Muscle of leg (tissue), 11 donors: ENCODE results near the gene MLST8. TPM values are rescaled to one million over a fixed set of nuclear protein-coding genes. Genes with fewer than 3 reads are reported as not detected.

Experiments used
- DNase-seq: peaks from one replicate; pipeline ENCODE4 v3.0.0; 2013
- H3K27ac ChIP-seq: one replicate; pipeline ENCODE4 v1.5.1; 2013; ENCODE audit warnings: mild to moderate bottlenecking, low read length, control low read depth
- H3K27me3 ChIP-seq: one replicate; pipeline ENCODE4 v1.6.1; 2013; ENCODE audit warnings: low read length; ENCODE audit not compliant: control insufficient read depth, insufficient read depth
- H3K36me3 ChIP-seq: one replicate; pipeline ENCODE4 v1.6.1; 2013; ENCODE audit warnings: low read length; ENCODE audit not compliant: control insufficient read depth, insufficient read depth
- H3K4me1 ChIP-seq: one replicate; pipeline ENCODE4 v1.6.1; 2013; ENCODE audit warnings: low read length; ENCODE audit not compliant: control insufficient read depth, insufficient read depth
- H3K4me3 ChIP-seq: one replicate; pipeline ENCODE4 v1.5.1; 2013; ENCODE audit warnings: low read length, control low read depth
- H3K9me3 ChIP-seq: replicated peaks from 2 replicates; pipeline ENCODE4 v1.6.1; 2013; ENCODE audit warnings: low read depth, low read length; ENCODE audit not compliant: control insufficient read depth
- WGBS: methylation state at CpG from one replicate; pipeline ENCODE4 v1.1.5; 2013; ENCODE audit warnings: missing lambda C conversion rate; ENCODE audit not compliant: insufficient coverage; 5-methylcytosine and 5-hydroxymethylcytosine counted together
- polyA plus RNA-seq, 8 donors: library from polyadenylated mRNA; unstranded; fragments of 120-200 nt; gene quantifications; one replicate each; pipeline versions ENCODE4 v1.2.1 to v1.2.3, GENCODE V29; 2013; ENCODE audit warnings: inconsistent platforms in 1 of 8, low replicate concordance in 1 of 8; ENCODE audit not compliant: insufficient read length in 8 of 8, insufficient read depth in 1 of 8
- total RNA-seq: library from RNA; stranded (reverse); fragments of 120-200 nt; gene quantifications from one replicate; pipeline ENCODE4 v1.2.4, GENCODE V29; 2013

The MLST8 gene
- total and polyA plus RNA-seq, 9 donors, result 13.7 to 38.2 (median 33.5) TPM

GRCh38 chr16:2179576-2179975, 25.7 kb upstream of the MLST8 start:
- no peaks in the 10 kb centered on the region for H3K9me3 ChIP-seq
- H3K4me3 ChIP-seq, result no peak overlapping the region
- WGBS, result 95% methylated on average over 20 of the region's 31 CpGs
- H3K4me1 ChIP-seq, result no peaks in the 10 kb centered on the region
- no peaks in the 10 kb centered on the region for H3K27me3 ChIP-seq
- no peak for DNase-seq
- H3K36me3 ChIP-seq, result peaks cover 33% of the 10 kb centered on the region
- H3K27ac ChIP-seq, result no peak overlapping the region

- Histone ChIP-seq H3K4me3 (no peak overlapping the region), H3K27ac (no peak overlapping the region), H3K9me3 (no peaks in the 10 kb centered on the region), H3K27me3 (no peaks in the 10 kb centered on the region), H3K36me3 (peaks cover 24% of the 10 kb centered on the region), H3K4me1 (no peaks in the 10 kb centered on the region)
- no peak for DNase-seq
- 90% methylated on average over 39 of the region's 43 CpGs for WGBS
Observed at GRCh38 chr16:2180461-2180860, 24.8 kb upstream of the MLST8 start.

- Histone ChIP-seq H3K9me3 (no peaks in the 10 kb centered on the region), H3K27me3 (no peaks in the 10 kb centered on the region), H3K36me3 (peaks cover 18% of the 10 kb centered on the region), H3K27ac (no peak overlapping the region), H3K4me3 (no peak overlapping the region), H3K4me1 (no peaks in the 10 kb centered on the region)
- DNase-seq, result no peak
- 67% methylated on average over 31 of the region's 46 CpGs for WGBS
Observed at GRCh38 chr16:2180962-2181923, 24.0 kb upstream of the MLST8 start.

GRCh38 chr16:2181952-2182351, 23.3 kb upstream of the MLST8 start:
- WGBS, result 87% methylated on average over 20 of the region's 20 CpGs
- H3K4me3 ChIP-seq, result no peak overlapping the region
- DNase-seq, result no peak
- no peaks in the 10 kb centered on the region for H3K27me3 ChIP-seq
- no peaks in the 10 kb centered on the region for H3K9me3 ChIP-seq
- H3K36me3 ChIP-seq, result peaks cover 12% of the 10 kb centered on the region
- no peak overlapping the region for H3K27ac ChIP-seq
- no peaks in the 10 kb centered on the region for H3K4me1 ChIP-seq

GRCh38 chr16:2183671-2184070, 21.6 kb upstream of the MLST8 start:
- Histone ChIP-seq H3K4me3 (no peak overlapping the region), H3K27ac (no peak overlapping the region), H3K36me3 (peaks cover 3% of the 10 kb centered on the region), H3K9me3 (no peaks in the 10 kb centered on the region), H3K27me3 (no peaks in the 10 kb centered on the region), H3K4me1 (no peaks in the 10 kb centered on the region)
- no peak for DNase-seq
- WGBS, result 91% methylated on average over 29 of the region's 30 CpGs

- H3K27me3 ChIP-seq, result no peaks in the 10 kb centered on the region
- DNase-seq, result no peak
- WGBS, result 89% methylated on average over 12 of the region's 19 CpGs
- H3K4me3 ChIP-seq, result no peak overlapping the region
- no peaks in the 10 kb centered on the region for H3K4me1 ChIP-seq
- peaks cover 3% of the 10 kb centered on the region for H3K36me3 ChIP-seq
- H3K27ac ChIP-seq, result no peak overlapping the region
- no peaks in the 10 kb centered on the region for H3K9me3 ChIP-seq
Observed at GRCh38 chr16:2184346-2184745, 20.9 kb upstream of the MLST8 start.

GRCh38 chr16:2184962-2185361, 20.3 kb upstream of the MLST8 start:
- 84% methylated on average over 20 of the region's 20 CpGs for WGBS
- Histone ChIP-seq H3K36me3 (peaks cover 3% of the 10 kb centered on the region), H3K9me3 (no peaks in the 10 kb centered on the region)

GRCh38 chr16:2186064-2186463, 19.2 kb upstream of the MLST8 start:
- no peaks in the 10 kb centered on the region for H3K27me3 ChIP-seq
- 79% methylated on average over 11 of the region's 13 CpGs for WGBS
- no peak overlapping the region for H3K4me3 ChIP-seq
- H3K4me1 ChIP-seq, result no peaks in the 10 kb centered on the region
- no peak for DNase-seq
- no peak overlapping the region for H3K27ac ChIP-seq
- H3K36me3 ChIP-seq, result peaks cover 3% of the 10 kb centered on the region
- no peaks in the 10 kb centered on the region for H3K9me3 ChIP-seq

More at GRCh38 chr16:2184962-2185361, 20.3 kb upstream of the MLST8 start:
- no peaks in the 10 kb centered on the region for H3K27me3 ChIP-seq
- H3K4me3 ChIP-seq, result no peak overlapping the region
- no peak for DNase-seq
- H3K4me1 ChIP-seq, result no peaks in the 10 kb centered on the region
- H3K27ac ChIP-seq, result no peak overlapping the region

- Histone ChIP-seq H3K9me3 (no peaks in the 10 kb centered on the region), H3K27me3 (no peaks in the 10 kb centered on the region), H3K36me3 (peaks cover 3% of the 10 kb centered on the region), H3K4me3 (no peak overlapping the region), H3K4me1 (no peaks in the 10 kb centered on the region), H3K27ac (no peak overlapping the region)
- no peak for DNase-seq
- 82% methylated on average over 17 of the region's 20 CpGs for WGBS
Observed at GRCh38 chr16:2186505-2186904, 18.7 kb upstream of the MLST8 start.

- Histone ChIP-seq H3K9me3 (no peaks in the 10 kb centered on the region), H3K4me1 (no peaks in the 10 kb centered on the region), H3K27me3 (no peaks in the 10 kb centered on the region), H3K27ac (no peak overlapping the region), H3K36me3 (peaks cover 3% of the 10 kb centered on the region), H3K4me3 (no peak overlapping the region)
- WGBS, result 59% methylated on average over 16 of the region's 17 CpGs
- no peak for DNase-seq
Observed at GRCh38 chr16:2187212-2187611, 18.0 kb upstream of the MLST8 start.
